ENCODE measurements around the gene FAM186B. TPM values are rescaled to one million over a fixed set of nuclear protein-coding genes. Genes with fewer than 3 reads are reported as not detected.

Gene FAM186B
- polyA plus RNA-seq, 1 donor = 1.8 TPM

- DNase-seq (ENCODE audit: low read depth) = no peak
Observed at GRCh38 chr12:49609875-49610154, 4.4 kb upstream of the FAM186B start.

GRCh38 chr12:49609059-49609874 lies 3.8 kb upstream of the FAM186B start:
- DNase-seq (ENCODE audit: low read depth) = no peak

- DNase-seq (ENCODE audit: low read depth) = no peak
Observed at GRCh38 chr12:49604856-49605255, 583 bp downstream of the FAM186B start.

DNA sequence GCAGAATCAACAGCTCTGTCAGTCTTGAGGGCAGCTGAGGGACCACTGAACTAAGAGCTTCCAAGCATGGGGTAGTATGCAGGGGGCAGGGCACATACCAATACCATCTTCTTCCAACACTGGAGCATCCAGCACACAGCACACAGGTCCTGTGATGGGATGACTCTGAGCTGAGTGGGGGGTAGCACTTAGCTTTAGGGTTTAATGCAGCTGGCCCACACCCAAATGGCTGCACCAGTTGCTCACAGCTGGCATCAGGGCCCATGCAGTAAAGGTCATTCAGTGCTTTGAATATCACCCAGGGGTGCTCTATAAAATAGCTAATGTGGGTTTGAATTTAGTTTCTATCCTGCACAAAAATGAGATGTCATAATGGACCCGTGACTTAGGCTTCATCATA lies 1.7 kb downstream of the FAM186B start:
- DNase-seq (ENCODE audit: low read depth) = no peak

- no peak for DNase-seq (ENCODE audit: low read depth)
Observed at GRCh38 chr12:49599961-49600360, 5.5 kb downstream of the FAM186B start.

- DNase-seq (ENCODE audit: low read depth) = no peak
Observed at GRCh38 chr12:49598527-49598926, 6.9 kb downstream of the FAM186B start.

DNA sequence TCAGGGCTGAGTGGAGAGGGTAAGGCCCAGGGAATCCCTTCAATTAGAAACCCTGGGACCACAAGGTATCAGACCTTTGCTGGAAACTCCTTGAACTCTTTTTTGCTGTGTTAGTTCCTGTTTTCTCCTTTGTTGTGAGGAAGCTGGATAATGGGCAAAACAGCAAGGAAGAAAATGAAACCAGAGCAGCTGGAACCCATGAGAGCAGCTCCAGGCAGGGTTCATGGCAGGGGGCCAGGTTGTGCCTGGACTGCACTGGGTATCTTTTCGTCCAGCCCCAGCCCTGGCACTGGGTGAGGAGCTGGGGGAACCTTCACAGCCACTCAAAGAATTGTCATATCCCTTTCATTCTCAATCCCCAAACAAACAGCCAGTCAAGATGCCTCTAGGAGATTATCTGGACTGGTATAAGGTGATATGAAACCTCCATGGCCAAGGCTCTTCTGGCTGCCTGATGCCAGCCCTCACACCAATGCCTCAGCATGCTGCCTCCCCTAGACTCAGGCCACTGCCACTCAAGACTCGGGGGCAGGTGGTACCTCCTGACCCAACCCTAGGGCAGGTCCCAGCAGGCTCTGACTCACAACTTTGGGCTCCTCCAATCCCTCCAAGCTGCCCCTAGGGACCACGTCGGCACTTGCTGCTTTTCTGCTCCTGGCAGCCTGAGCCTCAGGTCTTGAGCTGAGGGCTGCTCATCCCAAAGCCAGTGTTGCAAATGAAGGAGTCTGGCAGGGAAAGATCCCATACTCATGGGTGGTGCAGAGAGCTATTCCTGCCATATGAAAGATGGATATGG lies 16.5 kb downstream of the FAM186B start:
- DNase-seq (ENCODE audit: low read depth) = no peak

DNA sequence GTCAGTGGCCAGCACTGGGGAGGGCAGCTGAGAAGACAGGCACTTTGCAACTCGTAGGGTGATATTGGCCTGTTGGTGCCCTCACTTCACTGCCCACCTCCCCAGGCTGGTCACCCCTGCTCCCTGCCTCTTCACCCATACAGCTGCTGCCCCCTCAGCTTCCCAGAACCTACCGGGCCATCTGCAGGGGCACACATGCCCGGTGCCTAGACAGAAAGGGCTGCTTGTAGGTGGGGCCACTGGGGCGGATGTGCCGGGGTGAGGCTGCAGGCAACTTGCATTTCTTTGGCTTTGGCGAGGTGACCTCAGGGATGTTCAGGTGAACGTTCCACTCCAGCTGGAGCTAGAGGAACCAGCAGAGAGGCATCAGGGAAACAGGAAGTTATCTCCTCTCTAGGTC lies 17.2 kb downstream of the FAM186B start:
- no peak for DNase-seq (ENCODE audit: low read depth)

- no peak for DNase-seq (ENCODE audit: low read depth)
Observed at GRCh38 chr12:49587174-49587908, 18.1 kb downstream of the FAM186B start.

- no peak for DNase-seq (ENCODE audit: low read depth)
Observed at GRCh38 chr12:49585477-49586459, 19.7 kb downstream of the FAM186B start.

- no peak for DNase-seq (ENCODE audit: low read depth)
Observed at GRCh38 chr12:49584591-49584990, 20.8 kb downstream of the FAM186B start.

DNA sequence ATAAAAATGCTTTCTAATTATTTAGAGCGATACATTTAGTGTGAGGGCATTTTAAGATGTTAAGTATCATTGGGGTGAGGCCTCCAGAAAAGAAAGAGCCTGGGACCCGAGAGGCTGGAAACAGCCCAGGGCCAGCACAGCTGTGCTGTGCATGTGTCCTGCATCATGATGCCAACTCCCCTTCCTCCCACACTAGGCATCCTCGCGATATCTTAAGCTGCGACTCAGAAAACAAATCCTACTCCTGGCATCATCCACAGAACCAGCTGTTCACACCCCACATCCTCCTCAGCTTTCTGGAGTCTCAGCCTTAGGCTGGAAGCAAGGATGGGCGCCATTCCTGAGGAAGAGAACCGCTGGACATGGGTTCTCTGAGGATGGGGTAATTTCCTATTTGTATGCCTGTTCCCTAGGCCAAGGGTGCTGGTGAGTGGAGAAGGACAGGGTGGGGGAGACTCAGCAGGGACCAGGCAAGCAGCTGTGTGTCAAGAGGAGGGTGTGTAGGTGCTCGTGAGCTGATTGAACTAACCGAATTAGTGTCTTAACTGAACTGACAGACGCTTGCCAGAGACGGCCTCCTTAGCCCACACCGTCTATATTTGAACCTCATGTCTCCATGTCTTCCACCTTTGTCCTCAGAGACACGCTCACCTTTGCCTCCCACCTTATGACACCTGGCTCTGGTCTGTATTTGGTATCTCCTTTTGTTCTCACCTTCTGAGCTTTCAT lies 21.9 kb downstream of the FAM186B start:
- DNase-seq (ENCODE audit: low read depth) = no peak

GRCh38 chr12:49582850-49583249 lies 22.6 kb downstream of the FAM186B start:
- no peak for DNase-seq (ENCODE audit: low read depth)

DNA sequence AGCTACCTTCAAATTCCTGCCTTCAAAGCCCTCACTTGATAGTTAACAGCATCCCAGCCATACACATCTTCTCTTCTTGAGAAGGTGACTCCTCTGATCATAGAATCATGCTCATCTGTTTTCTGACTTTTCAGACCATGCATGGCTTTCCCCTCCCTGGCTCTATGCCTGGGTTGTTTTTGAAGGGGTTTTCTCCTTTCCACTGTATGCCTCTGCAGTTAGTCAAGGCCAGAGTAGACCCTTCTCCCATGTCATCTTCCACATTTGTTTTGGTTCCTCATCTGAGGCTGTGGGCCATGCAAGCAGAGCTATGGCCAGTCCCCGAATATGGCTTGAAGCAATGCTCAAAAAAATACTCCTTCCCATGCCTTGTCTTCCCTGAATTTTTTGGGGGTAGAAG lies 23.2 kb downstream of the FAM186B start:
- no peak for DNase-seq (ENCODE audit: low read depth)

DNA sequence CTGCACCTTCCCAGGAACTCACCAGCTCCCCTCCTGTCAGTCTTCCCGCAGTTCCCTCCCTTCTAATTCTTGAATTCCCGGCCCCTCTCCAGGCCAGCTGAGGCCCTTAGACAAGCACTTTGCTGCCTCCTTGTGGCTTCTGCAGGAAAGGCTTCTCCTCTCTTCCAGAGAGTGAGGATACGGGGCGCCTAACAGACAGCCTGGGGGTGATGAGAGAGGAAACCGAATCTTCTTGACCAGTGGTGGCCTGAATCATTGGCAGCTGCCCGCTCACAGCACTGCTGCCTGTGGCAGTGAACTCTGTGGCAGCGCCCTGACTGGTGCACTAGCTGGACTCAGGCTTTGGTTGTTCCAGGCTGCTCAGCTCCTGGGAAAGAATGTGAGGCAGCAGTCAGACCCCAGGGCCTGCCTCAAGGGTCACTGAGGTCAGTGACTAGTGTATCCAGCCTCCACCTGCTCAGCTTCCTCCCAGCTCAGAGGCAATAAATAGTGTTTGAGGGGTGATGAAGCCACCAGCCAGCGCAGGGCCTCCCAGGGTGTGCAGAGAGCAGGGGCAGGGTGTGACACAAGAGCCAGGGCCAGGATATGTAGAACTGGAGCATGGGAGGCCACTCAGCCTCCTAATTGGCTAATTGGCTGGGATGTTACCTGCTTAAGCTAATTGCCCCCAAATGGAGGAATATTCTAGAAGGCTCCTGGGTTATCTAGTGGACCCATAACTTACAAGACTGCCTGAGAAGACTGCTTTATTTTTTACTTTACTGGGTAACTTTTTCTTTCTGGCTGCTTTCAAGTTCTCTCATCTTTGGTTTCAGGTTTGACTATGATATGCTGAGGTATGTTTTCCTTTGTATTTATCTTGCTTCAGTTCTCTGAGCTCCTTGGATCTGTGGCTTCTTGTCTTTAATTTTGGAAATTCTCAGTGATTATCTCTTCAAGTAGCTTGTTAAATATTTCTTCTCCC lies 24.6 kb downstream of the FAM186B start:
- no peak for DNase-seq (ENCODE audit: low read depth)

DNA sequence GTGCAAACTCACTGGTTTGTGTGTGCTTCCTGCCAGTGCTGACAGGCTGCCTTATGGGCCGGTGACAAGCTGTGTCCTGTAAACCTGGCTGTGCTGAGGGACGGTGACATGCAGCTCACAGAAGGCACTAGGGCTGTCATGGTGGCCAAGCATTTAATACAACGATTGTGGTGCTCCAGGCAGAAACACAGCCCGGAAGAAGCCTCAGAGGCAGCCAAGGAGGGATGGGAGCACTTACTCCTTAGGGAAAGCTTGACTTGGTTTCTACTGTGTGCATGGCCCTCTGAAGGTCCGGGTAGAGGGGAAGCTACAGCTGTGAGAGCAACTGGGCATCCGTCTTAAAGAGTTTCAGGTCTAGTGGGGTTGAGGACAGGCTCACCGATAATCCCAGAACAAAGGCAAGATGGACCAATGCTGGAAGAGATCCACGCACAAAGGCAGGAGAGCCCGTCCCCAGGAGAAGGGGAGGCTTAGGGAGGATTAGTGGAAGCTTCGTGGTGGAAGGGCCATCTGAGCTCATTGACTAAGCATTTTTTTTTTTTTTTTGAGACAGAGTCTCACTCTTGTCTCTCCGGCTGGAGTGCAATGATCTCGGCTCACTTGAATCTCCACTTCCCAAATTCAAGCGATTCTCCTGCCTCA lies 26.8 kb downstream of the FAM186B start:
- no peak for DNase-seq (ENCODE audit: low read depth)

- no peak for DNase-seq (ENCODE audit: low read depth)
Observed at GRCh38 chr12:49577589-49578315, 27.7 kb downstream of the FAM186B start.

DNA sequence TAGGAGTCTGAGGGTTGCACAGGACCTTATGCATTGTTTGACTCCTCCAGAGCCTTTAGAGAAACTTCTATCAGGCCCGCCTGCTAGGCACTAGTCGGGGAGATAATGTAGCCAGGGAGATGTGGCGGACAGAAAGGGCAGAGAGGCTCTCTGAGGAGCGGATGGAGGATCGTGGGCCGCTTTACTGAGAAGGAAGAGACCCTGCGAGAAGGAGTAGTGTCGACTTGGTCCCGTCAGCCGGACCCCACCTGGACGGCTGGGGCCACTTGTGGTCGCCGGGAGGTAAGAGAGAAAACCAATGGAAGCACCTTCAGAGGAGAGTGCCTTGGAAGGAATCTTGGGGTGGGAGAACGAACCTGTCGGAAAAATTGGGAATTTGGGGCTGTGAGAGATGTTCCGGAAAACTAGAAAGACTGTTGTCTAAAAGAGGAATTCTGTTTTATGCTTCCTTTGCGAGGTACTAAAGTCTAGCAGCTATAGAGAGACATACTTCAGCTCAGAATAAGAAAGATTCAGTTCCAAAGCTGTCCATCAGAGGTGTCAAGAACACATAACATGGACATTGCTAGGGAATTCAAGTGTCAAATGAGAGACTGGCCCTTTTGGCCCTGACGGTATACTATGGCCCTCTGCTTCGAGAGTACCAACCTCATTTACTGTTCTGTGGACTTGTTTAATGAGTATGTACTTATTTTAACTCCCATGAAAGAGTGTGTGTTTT lies 36.8 kb downstream of the FAM186B start:
- DNase-seq (ENCODE audit: low read depth) = no peak
